ENCODE results near the gene DDX50.

DDX50 gene

GRCh38 chr10:68988530-68989316 lies 87.6 kb downstream of the DDX50 start, which contains the start of gene KIFBP:
Gene KIFBP, plus strand, starts transcription at chr10:68988803. Its CDS starts 30 bp downstream, at chr10:68988833.
- peak; percentile 91 for DNase-seq

- DNase-seq: no peak
Measured at GRCh38 chr10:68989317-68989990, 88.3 kb downstream of the DDX50 start.

- no peak for DNase-seq
Measured at GRCh38 chr10:68992636-68993440, 91.7 kb downstream of the DDX50 start.

Measured in T1000 (cell line).